Ectodermal cell (in vitro differentiated cells): ENCODE results near the gene STARD9.

Experiments
- H3K27ac ChIP-seq: 2 replicates; pipeline ENCODE4 v1.7.0; 2013; ENCODE audit warnings: mild to moderate bottlenecking, low read depth, low read length; ENCODE audit not compliant: insufficient read depth, poor library complexity, severe bottlenecking
- H3K27me3 ChIP-seq: 2 replicates; pipeline ENCODE4 v1.7.0; 2013; ENCODE audit warnings: mild to moderate bottlenecking, low read length; ENCODE audit not compliant: insufficient read depth, control insufficient read depth, poor library complexity, severe bottlenecking
- H3K36me3 ChIP-seq: one replicate; pipeline ENCODE4 v1.7.0; 2013; ENCODE audit warnings: low read length; ENCODE audit not compliant: control insufficient read depth, insufficient read depth
- H3K4me1 ChIP-seq: one replicate; pipeline ENCODE4 v1.7.0; 2013; ENCODE audit warnings: low read length; ENCODE audit not compliant: control insufficient read depth, insufficient read depth
- H3K4me3 ChIP-seq: 2 replicates; pipeline ENCODE4 v1.7.0; 2013; ENCODE audit warnings: low read depth, low read length, control low read depth; ENCODE audit not compliant: insufficient read depth
- H3K9me3 ChIP-seq: 2 replicates; pipeline ENCODE4 v1.7.0; 2013; ENCODE audit warnings: mild to moderate bottlenecking, low read length, moderate library complexity; ENCODE audit not compliant: control insufficient read depth
- WGBS, 2 experiments: methylation state at CpG; one replicate each; pipeline ENCODE4 v1.1.7; 2013; ENCODE audit warnings: missing lambda C conversion rate in 2 of 2; 5-methylcytosine and 5-hydroxymethylcytosine counted together

Gene STARD9

GRCh38 chr15:42623951-42624350 lies 48.5 kb downstream of the STARD9 start:
- no peak overlapping the region for H3K27ac ChIP-seq
- H3K36me3 ChIP-seq = no peaks in the 10 kb centered on the region
- H3K4me1 ChIP-seq = peaks cover 15% of the 10 kb centered on the region
- H3K9me3 ChIP-seq = no peaks in the 10 kb centered on the region
- no peaks in the 10 kb centered on the region for H3K27me3 ChIP-seq
- H3K4me3 ChIP-seq = no peak overlapping the region

DNA sequence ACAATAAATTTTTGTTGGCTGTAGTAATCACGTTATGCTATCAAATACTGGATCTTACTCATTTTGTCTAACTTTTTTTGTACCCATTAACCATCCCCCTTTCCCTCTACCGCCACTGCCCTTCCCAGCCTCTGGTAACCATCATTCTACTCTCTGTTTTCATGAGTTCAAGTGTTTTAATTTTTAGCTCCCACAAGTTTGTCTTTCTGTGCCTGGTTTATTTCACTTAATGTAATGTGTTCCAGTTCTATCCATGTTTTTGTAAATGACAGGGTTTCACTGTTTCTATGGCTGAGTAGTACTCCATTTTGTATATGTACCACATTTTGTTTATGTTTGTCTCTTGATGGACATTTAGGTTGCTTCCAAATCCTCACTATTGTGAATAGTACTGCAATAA lies 52.1 kb downstream of the STARD9 start:
- no peaks in the 10 kb centered on the region for H3K9me3 ChIP-seq
- H3K4me3 ChIP-seq = no peak overlapping the region
- H3K36me3 ChIP-seq = no peaks in the 10 kb centered on the region
- H3K27ac ChIP-seq = no peak overlapping the region
- 90 to 96% methylated on average over 1 to 2 of the region's 2 CpGs for WGBS, 2 experiments
- no peaks in the 10 kb centered on the region for H3K27me3 ChIP-seq
- no peaks in the 10 kb centered on the region for H3K4me1 ChIP-seq

- Histone ChIP-seq H3K4me1 (no peaks in the 10 kb centered on the region), H3K4me3 (no peak overlapping the region), H3K36me3 (no peaks in the 10 kb centered on the region), H3K9me3 (no peaks in the 10 kb centered on the region), H3K27me3 (no peaks in the 10 kb centered on the region), H3K27ac (no peak overlapping the region)
- 95 to 96% methylated on average over 4 of the region's 4 CpGs for WGBS, 2 experiments
These were observed 53.4 kb downstream of the STARD9 start for GRCh38 chr15:42628761-42629160.

DNA sequence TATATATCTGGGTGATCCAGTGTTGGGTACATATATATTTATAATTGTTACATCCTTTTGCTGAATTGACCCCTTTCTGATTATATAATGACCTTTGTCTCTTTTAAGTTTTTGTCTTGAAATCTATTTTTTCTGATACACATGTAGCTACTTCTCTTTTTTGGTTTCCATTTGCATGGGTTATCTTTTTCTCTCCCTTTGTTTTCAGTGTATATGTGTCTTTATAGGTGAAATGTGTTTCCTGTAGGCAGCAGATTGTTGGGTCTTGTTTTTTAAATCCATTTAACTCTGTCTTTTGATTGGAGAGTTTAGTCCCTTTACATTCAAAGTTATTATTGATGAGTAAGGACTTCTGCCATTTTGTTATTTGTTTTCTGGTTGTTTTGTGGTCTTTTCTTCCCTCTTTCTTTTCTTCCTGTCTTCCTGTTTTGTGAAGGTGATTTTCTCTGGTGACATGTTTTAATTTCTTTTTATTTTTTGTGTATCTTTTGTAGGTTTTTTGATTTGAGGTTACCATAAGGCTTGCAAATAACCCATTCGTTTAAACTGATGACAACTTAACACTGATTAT lies 56.8 kb downstream of the STARD9 start:
- H3K9me3 ChIP-seq = no peaks in the 10 kb centered on the region
- no peaks in the 10 kb centered on the region for H3K4me1 ChIP-seq
- no peaks in the 10 kb centered on the region for H3K27me3 ChIP-seq
- WGBS, 2 experiments = 80% methylated on average over 1 of the region's 1 CpG; no CpG with 5 or more reads in 1 of the 2 experiments
- H3K36me3 ChIP-seq = no peaks in the 10 kb centered on the region
- no peak overlapping the region for H3K4me3 ChIP-seq
- H3K27ac ChIP-seq = no peak overlapping the region

GRCh38 chr15:42640109-42640508 lies 64.7 kb downstream of the STARD9 start:
- no peak overlapping the region for H3K27ac ChIP-seq
- H3K9me3 ChIP-seq = no peaks in the 10 kb centered on the region
- no peak overlapping the region for H3K4me3 ChIP-seq
- H3K36me3 ChIP-seq = peaks cover 4% of the 10 kb centered on the region
- H3K4me1 ChIP-seq = no peaks in the 10 kb centered on the region
- H3K27me3 ChIP-seq = no peaks in the 10 kb centered on the region
- 94 to 95% methylated on average over 4 of the region's 4 CpGs for WGBS, 2 experiments

- 65 to 70% methylated on average over 5 of the region's 5 CpGs for WGBS, 2 experiments
- Histone ChIP-seq H3K27me3 (no peaks in the 10 kb centered on the region), H3K4me3 (no peak overlapping the region), H3K4me1 (no peaks in the 10 kb centered on the region), H3K9me3 (no peaks in the 10 kb centered on the region), H3K36me3 (no peaks in the 10 kb centered on the region), H3K27ac (no peak overlapping the region)
These were observed 75.0 kb downstream of the STARD9 start for GRCh38 chr15:42650208-42651066.

- no peaks in the 10 kb centered on the region for H3K36me3 ChIP-seq
These were observed 90.4 kb downstream of the STARD9 start for GRCh38 chr15:42665827-42666226.

GRCh38 chr15:42667855-42668254 lies 92.4 kb downstream of the STARD9 start:
- Histone ChIP-seq H3K36me3 (no peaks in the 10 kb centered on the region), H3K4me1 (no peaks in the 10 kb centered on the region), H3K27me3 (no peaks in the 10 kb centered on the region), H3K9me3 (no peaks in the 10 kb centered on the region), H3K4me3 (no peak overlapping the region), H3K27ac (no peak overlapping the region)
- 81 to 100% methylated on average over 1 of the region's 1 CpG for WGBS, 2 experiments

More at GRCh38 chr15:42665827-42666226, 90.4 kb downstream of the STARD9 start:
- Histone ChIP-seq H3K9me3 (no peaks in the 10 kb centered on the region), H3K4me1 (no peaks in the 10 kb centered on the region), H3K4me3 (no peak overlapping the region), H3K27ac (no peak overlapping the region), H3K27me3 (no peaks in the 10 kb centered on the region)
- WGBS, 2 experiments = 84 to 92% methylated on average over 3 of the region's 3 CpGs

GRCh38 chr15:42670451-42670850 lies 95.0 kb downstream of the STARD9 start:
- H3K36me3 ChIP-seq = no peaks in the 10 kb centered on the region
- no peaks in the 10 kb centered on the region for H3K9me3 ChIP-seq
- H3K4me3 ChIP-seq = no peak overlapping the region
- no peak overlapping the region for H3K27ac ChIP-seq
- WGBS, 2 experiments = 90 to 96% methylated on average over 2 to 3 of the region's 3 CpGs
- H3K27me3 ChIP-seq = no peaks in the 10 kb centered on the region
- no peaks in the 10 kb centered on the region for H3K4me1 ChIP-seq

GRCh38 chr15:42672444-42672843 lies 97.0 kb downstream of the STARD9 start:
- no peak overlapping the region for H3K4me3 ChIP-seq
- no peaks in the 10 kb centered on the region for H3K9me3 ChIP-seq
- no peak overlapping the region for H3K27ac ChIP-seq
- H3K36me3 ChIP-seq = no peaks in the 10 kb centered on the region
- H3K4me1 ChIP-seq = no peaks in the 10 kb centered on the region
- H3K27me3 ChIP-seq = no peaks in the 10 kb centered on the region
- 93 to 96% methylated on average over 5 of the region's 5 CpGs for WGBS, 2 experiments
